ENCODE results near the gene CDH4. TPM values are rescaled to one million over a fixed set of nuclear protein-coding genes. Genes with fewer than 3 reads are reported as not detected.
A peak's percentile ranks its signal among the peaks of the same experiment; 100 is the strongest.

CDH4 gene
- total and polyA plus RNA-seq, 2 of the 8 experiments (the other 6 are each of a cell fraction or from before 2014, with no cell fraction given): 4.3 to 7.9 TPM

- CTCF ChIA-PET (ENCODE audit: partially characterized antibody): no interaction called here
- no peak for TF ChIP-seq FOSL1 (IDR thresholded peaks at IDR 0.05; ENCODE audit: insufficient read depth, low read depth, low read length)
- TF ChIP-seq YY1 (IDR thresholded peaks at IDR 0.05; ENCODE audit: low read depth, low read length): no peak
- TF ChIP-seq POU5F1 (IDR thresholded peaks at IDR 0.05; ENCODE audit: low read depth, low read length): no peak
- TF ChIP-seq SRF (IDR thresholded peaks at IDR 0.05; ENCODE audit: low read depth, low read length): no peak
- TF ChIP-seq TAF7 (optimal IDR thresholded peaks at IDR 0.05; ENCODE audit: borderline replicate concordance, low read depth, low read length): no peak
- no peak for TF ChIP-seq USF2 (IDR thresholded peaks at IDR 0.05; ENCODE audit: low read length)
- no peak for TF ChIP-seq TEAD4 (IDR thresholded peaks at IDR 0.05; ENCODE audit: low read depth, low read length)
- TF ChIP-seq JUND (IDR thresholded peaks at IDR 0.05; ENCODE audit: low read length): no peak
- no peak for TF ChIP-seq KDM4A (IDR thresholded peaks at IDR 0.05; ENCODE audit: low read depth, low read length, severe bottlenecking)
- no peak for TF ChIP-seq NANOG (IDR thresholded peaks at IDR 0.05; ENCODE audit: insufficient read depth, low read depth, low read length, poor library complexity, severe bottlenecking)
- no peak for TF ChIP-seq POLR2AphosphoS5 (IDR thresholded peaks at IDR 0.05; ENCODE audit: low read depth, low read length)
Measured at GRCh38 chr20:61737812-61738443, 485.9 kb downstream of the CDH4 start.

More at GRCh38 chr20:61737812-61738443, 485.9 kb downstream of the CDH4 start:
- no peak overlapping the region for H3K9ac ChIP-seq (replicated peaks in 1 of 4; ENCODE audit: extremely low read depth in 1 of 4, low read depth in 3 of 4, low read length in 3 of 4)
- H3K79me2 ChIP-seq (ENCODE audit: control insufficient read depth in 1 of 2, insufficient read depth in 2 of 2, low read length in 2 of 2): no peaks in the 10 kb centered on the region
- peaks cover 0 to 3% (median 1%) of the 10 kb centered on the region in 4 experiments; a peak in 2 of 7 replicates for H3K27me3 ChIP-seq (replicated peaks in 1 of 4; ENCODE audit: control insufficient read depth in 3 of 4, extremely low read depth in 1 of 4, insufficient read depth in 3 of 4, low read length in 3 of 4)
- no peaks in the 10 kb centered on the region for H3K4me1 ChIP-seq (replicated peaks in 1 of 4; ENCODE audit: control insufficient read depth in 3 of 4, insufficient read depth in 4 of 4, low read length in 3 of 4)
- H3K23ac ChIP-seq (ENCODE audit: insufficient read length): no peak overlapping the region
- no peaks in the 10 kb centered on the region; the same call in 1 of the 2 replicates for H3K23me2 ChIP-seq (ENCODE audit: low read depth, low read length)
- H3K4me3 ChIP-seq (ENCODE audit: extremely low read depth in 1 of 4, insufficient read depth in 2 of 4, low read depth in 3 of 4, low read length in 4 of 4): no peak overlapping the region
- H2BK12ac ChIP-seq (ENCODE audit: low read depth, low read length): no peak overlapping the region
- no peak overlapping the region for H3K4ac ChIP-seq (replicated peaks; ENCODE audit: insufficient read length, low read depth, low read length)
- no peak overlapping the region for H3K27ac ChIP-seq (ENCODE audit: low read depth, low read length)
- no peak overlapping the region for H3K14ac ChIP-seq (ENCODE audit: insufficient read length)
- WGBS, 2 experiments (ENCODE audit: extremely low coverage in 1 of 2, insufficient coverage in 1 of 2, insufficient read length in 1 of 2, insufficient replicate concordance in 2 of 2, low coverage in 1 of 2, low lambda C conversion rate in 2 of 2, missing lambda C conversion rate in 1 of 2): 91% methylated on average over 14 of the region's 16 CpGs; no CpG with 5 or more reads in 1 of the 2 experiments
- H4K20me1 ChIP-seq (replicated peaks in 1 of 2; ENCODE audit: control insufficient read depth in 1 of 2, insufficient read depth in 2 of 2, low read length in 2 of 2): no peaks in the 10 kb centered on the region
- H3K56ac ChIP-seq (replicated peaks; ENCODE audit: insufficient read length, low read depth, low read length): no peak overlapping the region
- H3K9me3 ChIP-seq (ENCODE audit: insufficient read depth in 2 of 2, low read depth in 1 of 2, low read length in 1 of 2): no peaks in the 10 kb centered on the region
- H2BK20ac ChIP-seq (ENCODE audit: low read length): no peak overlapping the region
- no peaks in the 10 kb centered on the region for H3K79me1 ChIP-seq (ENCODE audit: low read depth, low read length)
- POLR2A ChIA-PET (ENCODE audit: partially characterized antibody): no interaction called here
- no peak overlapping the region for H4K5ac ChIP-seq (ENCODE audit: insufficient read length, low read depth, low read length)
- no peak overlapping the region for H4K91ac ChIP-seq (replicated peaks; ENCODE audit: insufficient read length, low read length)
- H2BK5ac ChIP-seq (ENCODE audit: low read depth, low read length): no peak overlapping the region
- DNase-seq (ENCODE audit: low read depth in 1 of 2, low spot score in 2 of 2) (no peak), FAIRE-seq (no peak)
- H3K18ac ChIP-seq (ENCODE audit: extremely low read depth, low read length): no peak overlapping the region
- no peak overlapping the region for H2AK5ac ChIP-seq (ENCODE audit: low read depth, low read length)
- H4K8ac ChIP-seq (ENCODE audit: extremely low read depth, insufficient read depth, low read length): 0 out of 2 replicates have a peak overlapping the region, but pooled peaks have one; percentile 43
- no peak overlapping the region for H3K4me2 ChIP-seq (ENCODE audit: insufficient read depth in 1 of 2, low read depth in 2 of 2, low read length in 2 of 2)
- no peak overlapping the region for H2AFZ ChIP-seq (ENCODE audit: low read length)
- no peaks in the 10 kb centered on the region for H3K36me3 ChIP-seq (ENCODE audit: control insufficient read depth in 2 of 4, insufficient read depth in 4 of 4, low read length in 3 of 4)
- no peak overlapping the region for H2BK15ac ChIP-seq (ENCODE audit: low read length)
- H2BK120ac ChIP-seq (replicated peaks; ENCODE audit: low read depth, low read length): no peak overlapping the region

All from H1 (cell line).